ENCODE measurements around the gene IRX5.

Gene IRX5

DNA sequence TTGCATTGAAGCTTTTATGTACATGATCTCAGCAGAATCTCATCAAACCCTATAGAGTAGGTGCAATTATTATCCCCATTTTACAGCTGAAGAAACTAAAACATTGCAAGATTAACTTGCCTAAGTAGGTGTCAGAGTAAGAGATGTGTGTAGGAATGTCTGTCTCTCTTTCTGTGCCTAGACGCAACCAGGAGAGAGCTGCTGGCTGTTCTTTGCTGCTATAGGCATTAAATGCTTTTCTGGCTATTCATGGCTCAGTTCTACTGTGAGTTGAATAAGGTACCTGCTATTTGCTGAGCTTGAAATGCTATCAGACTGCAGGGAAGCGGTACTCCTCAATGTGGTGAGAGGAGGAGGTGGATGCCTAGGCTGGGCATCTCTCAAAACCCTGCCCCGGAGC lies 17.0 kb downstream of the IRX5 start:
- DNase-seq: no peak
- H3K4me3 ChIP-seq (ENCODE audit: low read depth, low read length): no peak overlapping the region
- H3K27me3 ChIP-seq: no peaks in the 10 kb centered on the region
- TF ChIP-seq, protein P1, sequence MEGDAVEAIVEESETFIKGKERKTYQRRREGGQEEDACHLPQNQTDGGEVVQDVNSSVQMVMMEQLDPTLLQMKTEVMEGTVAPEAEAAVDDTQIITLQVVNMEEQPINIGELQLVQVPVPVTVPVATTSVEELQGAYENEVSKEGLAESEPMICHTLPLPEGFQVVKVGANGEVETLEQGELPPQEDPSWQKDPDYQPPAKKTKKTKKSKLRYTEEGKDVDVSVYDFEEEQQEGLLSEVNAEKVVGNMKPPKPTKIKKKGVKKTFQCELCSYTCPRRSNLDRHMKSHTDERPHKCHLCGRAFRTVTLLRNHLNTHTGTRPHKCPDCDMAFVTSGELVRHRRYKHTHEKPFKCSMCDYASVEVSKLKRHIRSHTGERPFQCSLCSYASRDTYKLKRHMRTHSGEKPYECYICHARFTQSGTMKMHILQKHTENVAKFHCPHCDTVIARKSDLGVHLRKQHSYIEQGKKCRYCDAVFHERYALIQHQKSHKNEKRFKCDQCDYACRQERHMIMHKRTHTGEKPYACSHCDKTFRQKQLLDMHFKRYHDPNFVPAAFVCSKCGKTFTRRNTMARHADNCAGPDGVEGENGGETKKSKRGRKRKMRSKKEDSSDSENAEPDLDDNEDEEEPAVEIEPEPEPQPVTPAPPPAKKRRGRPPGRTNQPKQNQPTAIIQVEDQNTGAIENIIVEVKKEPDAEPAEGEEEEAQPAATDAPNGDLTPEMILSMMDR (IDR thresholded peaks at IDR 0.05; ENCODE audit: low read depth, low read length): no peak
- H3K36me3 ChIP-seq: no peaks in the 10 kb centered on the region
- no peaks in the 10 kb centered on the region for H3K4me1 ChIP-seq
- H3K9me3 ChIP-seq: no peaks in the 10 kb centered on the region

DNA sequence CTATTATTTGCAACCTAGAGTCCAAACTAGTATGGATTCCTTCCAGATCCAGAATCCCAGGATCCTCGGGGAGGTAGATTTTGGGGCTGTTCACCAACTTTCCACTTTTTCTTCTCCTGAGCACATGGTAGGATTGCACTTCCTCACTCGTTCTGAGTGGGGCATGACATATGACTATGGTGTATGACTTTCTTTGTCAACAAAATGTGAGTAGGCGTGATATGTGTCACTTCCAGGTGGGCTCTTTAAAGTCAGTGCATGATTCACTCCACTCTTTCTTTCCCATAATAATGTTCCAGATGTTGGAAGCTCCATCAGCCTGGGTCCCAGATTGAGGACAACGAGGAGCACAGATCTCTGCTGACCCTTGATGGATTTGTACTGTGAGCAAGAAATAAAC lies 21.5 kb downstream of the IRX5 start:
- H3K4me1 ChIP-seq: no peaks in the 10 kb centered on the region
- DNase-seq: no peak
- TF ChIP-seq, protein P1 (IDR thresholded peaks at IDR 0.05; ENCODE audit: low read depth, low read length): no peak
- H3K27me3 ChIP-seq: no peaks in the 10 kb centered on the region
- H3K4me3 ChIP-seq (ENCODE audit: low read depth, low read length): no peak overlapping the region
- no peaks in the 10 kb centered on the region for H3K36me3 ChIP-seq
- H3K9me3 ChIP-seq: no peaks in the 10 kb centered on the region

- no peaks in the 10 kb centered on the region for H3K9me3 ChIP-seq
- TF ChIP-seq, protein P1 (IDR thresholded peaks at IDR 0.05; ENCODE audit: low read depth, low read length): no peak
- H3K4me1 ChIP-seq: no peaks in the 10 kb centered on the region
- no peaks in the 10 kb centered on the region for H3K27me3 ChIP-seq
- H3K36me3 ChIP-seq: no peaks in the 10 kb centered on the region
- H3K4me3 ChIP-seq (ENCODE audit: low read depth, low read length): no peak overlapping the region
- DNase-seq: no peak
Measured at GRCh38 chr16:54953461-54953860, 22.8 kb downstream of the IRX5 start.

GRCh38 chr16:54954220-54954619 lies 23.6 kb downstream of the IRX5 start:
- no peaks in the 10 kb centered on the region for H3K4me1 ChIP-seq
- H3K27me3 ChIP-seq: no peaks in the 10 kb centered on the region
- no peaks in the 10 kb centered on the region for H3K36me3 ChIP-seq
- TF ChIP-seq, protein P1 (IDR thresholded peaks at IDR 0.05; ENCODE audit: low read depth, low read length): no peak
- H3K4me3 ChIP-seq (ENCODE audit: low read depth, low read length): no peak overlapping the region
- no peak for DNase-seq
- no peaks in the 10 kb centered on the region for H3K9me3 ChIP-seq

GRCh38 chr16:54955757-54956156 lies 25.1 kb downstream of the IRX5 start:
- no peak overlapping the region for H3K4me3 ChIP-seq (ENCODE audit: low read depth, low read length)
- TF ChIP-seq, protein P1 (IDR thresholded peaks at IDR 0.05; ENCODE audit: low read depth, low read length): no peak
- no peaks in the 10 kb centered on the region for H3K4me1 ChIP-seq
- DNase-seq: no peak
- H3K27me3 ChIP-seq: no peaks in the 10 kb centered on the region
- H3K36me3 ChIP-seq: no peaks in the 10 kb centered on the region
- no peaks in the 10 kb centered on the region for H3K9me3 ChIP-seq

GRCh38 chr16:54957403-54958166 lies 26.9 kb downstream of the IRX5 start:
- H3K4me3 ChIP-seq (ENCODE audit: low read depth, low read length): no peak overlapping the region
- no peaks in the 10 kb centered on the region for H3K27me3 ChIP-seq
- peak; percentile 52 for DNase-seq
- H3K36me3 ChIP-seq: no peaks in the 10 kb centered on the region
- TF ChIP-seq, protein P1 (IDR thresholded peaks at IDR 0.05; ENCODE audit: low read depth, low read length): peak; percentile 66
- no peaks in the 10 kb centered on the region for H3K4me1 ChIP-seq
- no peaks in the 10 kb centered on the region for H3K9me3 ChIP-seq

Measured in BE2C (cell line).